ENCODE results near the gene ANXA5. TPM values are rescaled to one million over a fixed set of nuclear protein-coding genes. Genes with fewer than 3 reads are reported as not detected.

The ANXA5 gene
- total and polyA plus RNA-seq, 4 donors: 335 to 471 (median 394) TPM

- intact Hi-C loops (cut with DNase I): no loop called here
- Histone ChIP-seq H3K36me3 (ENCODE audit: control insufficient read depth in 1 of 2, insufficient read depth in 2 of 2, low read length in 1 of 2) (peaks cover 2 to 6% of the 10 kb centered on the region in 2 donors), H3K27ac (ENCODE audit: low read depth in 1 of 2, low read length in 2 of 2) (no peak overlapping the region), H3K27me3 (ENCODE audit: control insufficient read depth in 1 of 2, insufficient read depth in 2 of 2, low read length in 1 of 2) (no peaks in the 10 kb centered on the region), H3K4me1 (ENCODE audit: control insufficient read depth in 1 of 2, insufficient read depth in 2 of 2, low read length in 2 of 2) (no peaks in the 10 kb centered on the region), H3K4me3 (ENCODE audit: low read length in 2 of 2) (no peak overlapping the region), H3K9me3 (ENCODE audit: control insufficient read depth, low read length) (no peaks in the 10 kb centered on the region)
- whole genome bisulfite sequencing, 2 donors: 81% methylated on average over 4 of the region's 4 CpGs
- DNase-seq (no peak), ATAC-seq (ENCODE audit: low FRiP score) (no peak)
Observed at GRCh38 chr4:121679951-121680350, 16.8 kb downstream of the ANXA5 start.

- 56 to 84% methylated on average over 3 of the region's 3 CpGs for WGBS, 2 donors
- H3K4me3 ChIP-seq (ENCODE audit: low read length in 2 of 2): no peak overlapping the region
- no peaks in the 10 kb centered on the region for H3K27me3 ChIP-seq (ENCODE audit: control insufficient read depth in 1 of 2, insufficient read depth in 2 of 2, low read length in 1 of 2)
- H3K36me3 ChIP-seq (ENCODE audit: control insufficient read depth in 1 of 2, insufficient read depth in 2 of 2, low read length in 1 of 2): peaks cover 2 to 6% of the 10 kb centered on the region in 2 donors
- H3K9me3 ChIP-seq (ENCODE audit: control insufficient read depth, low read length): no peaks in the 10 kb centered on the region
- ATAC-seq (ENCODE audit: low FRiP score) (no peak), DNase-seq (no peak)
- no peaks in the 10 kb centered on the region for H3K4me1 ChIP-seq (ENCODE audit: control insufficient read depth in 1 of 2, insufficient read depth in 2 of 2, low read length in 2 of 2)
- H3K27ac ChIP-seq (ENCODE audit: low read depth in 1 of 2, low read length in 2 of 2): no peak overlapping the region
- intact Hi-C loops (cut with DNase I): no loop called here
Observed at GRCh38 chr4:121679267-121679666, 17.5 kb downstream of the ANXA5 start.

GRCh38 chr4:121677524-121677923, 19.3 kb downstream of the ANXA5 start:
- intact Hi-C loops (cut with DNase I): no loop called here
- ATAC-seq (ENCODE audit: low FRiP score) (no peak), DNase-seq (no peak)
- H3K36me3 ChIP-seq (ENCODE audit: control insufficient read depth in 1 of 2, insufficient read depth in 2 of 2, low read length in 1 of 2): peaks cover 2 to 8% of the 10 kb centered on the region in 2 donors
- WGBS, 2 donors: 51 to 66% methylated on average over 1 of the region's 1 CpG
- no peak overlapping the region for H3K27ac ChIP-seq (ENCODE audit: low read depth in 1 of 2, low read length in 2 of 2)
- H3K9me3 ChIP-seq (ENCODE audit: control insufficient read depth, low read length): no peaks in the 10 kb centered on the region
- H3K4me3 ChIP-seq (ENCODE audit: low read length in 2 of 2): no peak overlapping the region
- H3K27me3 ChIP-seq (ENCODE audit: control insufficient read depth in 1 of 2, insufficient read depth in 2 of 2, low read length in 1 of 2): no peaks in the 10 kb centered on the region
- no peaks in the 10 kb centered on the region for H3K4me1 ChIP-seq (ENCODE audit: control insufficient read depth in 1 of 2, insufficient read depth in 2 of 2, low read length in 2 of 2)

GRCh38 chr4:121676345-121677075, 20.3 kb downstream of the ANXA5 start:
- Histone ChIP-seq H3K36me3 (ENCODE audit: control insufficient read depth in 1 of 2, insufficient read depth in 2 of 2, low read length in 1 of 2) (peaks cover 8 to 12% of the 10 kb centered on the region in 2 donors), H3K4me1 (ENCODE audit: control insufficient read depth in 1 of 2, insufficient read depth in 2 of 2, low read length in 2 of 2) (no peaks in the 10 kb centered on the region), H3K9me3 (ENCODE audit: control insufficient read depth, low read length) (no peaks in the 10 kb centered on the region), H3K27ac (ENCODE audit: low read depth in 1 of 2, low read length in 2 of 2) (no peak overlapping the region), H3K27me3 (ENCODE audit: control insufficient read depth in 1 of 2, insufficient read depth in 2 of 2, low read length in 1 of 2) (no peaks in the 10 kb centered on the region), H3K4me3 (ENCODE audit: low read length in 2 of 2) (no peak overlapping the region)
- intact Hi-C loops (cut with DNase I): no loop called here
- WGBS, 2 donors: 60 to 73% methylated on average over 6 of the region's 6 CpGs
- no peak for DNase-seq
- ATAC-seq (ENCODE audit: low FRiP score): no peak

- 55 to 61% methylated on average over 2 of the region's 2 CpGs for WGBS, 2 donors
- peaks cover 8 to 13% of the 10 kb centered on the region in 2 donors for H3K36me3 ChIP-seq (ENCODE audit: control insufficient read depth in 1 of 2, insufficient read depth in 2 of 2, low read length in 1 of 2)
- H3K9me3 ChIP-seq (ENCODE audit: control insufficient read depth, low read length): no peaks in the 10 kb centered on the region
- H3K27ac ChIP-seq (ENCODE audit: low read depth in 1 of 2, low read length in 2 of 2): no peak overlapping the region
- H3K4me3 ChIP-seq (ENCODE audit: low read length in 2 of 2): no peak overlapping the region
- intact Hi-C loops (cut with DNase I): no loop called here
- H3K27me3 ChIP-seq (ENCODE audit: control insufficient read depth in 1 of 2, insufficient read depth in 2 of 2, low read length in 1 of 2): no peaks in the 10 kb centered on the region
- ATAC-seq (ENCODE audit: low FRiP score): no peak
- no peak for DNase-seq
- H3K4me1 ChIP-seq (ENCODE audit: control insufficient read depth in 1 of 2, insufficient read depth in 2 of 2, low read length in 2 of 2): no peaks in the 10 kb centered on the region
Observed at GRCh38 chr4:121675715-121676114, 21.1 kb downstream of the ANXA5 start.

GRCh38 chr4:121674696-121675095, 22.1 kb downstream of the ANXA5 start:
- Histone ChIP-seq H3K9me3 (ENCODE audit: control insufficient read depth, low read length) (no peaks in the 10 kb centered on the region), H3K4me1 (ENCODE audit: control insufficient read depth in 1 of 2, insufficient read depth in 2 of 2, low read length in 2 of 2) (no peaks in the 10 kb centered on the region), H3K4me3 (ENCODE audit: low read length in 2 of 2) (no peak overlapping the region), H3K36me3 (ENCODE audit: control insufficient read depth in 1 of 2, insufficient read depth in 2 of 2, low read length in 1 of 2) (peaks cover 8 to 14% of the 10 kb centered on the region in 2 donors), H3K27me3 (ENCODE audit: control insufficient read depth in 1 of 2, insufficient read depth in 2 of 2, low read length in 1 of 2) (no peaks in the 10 kb centered on the region), H3K27ac (ENCODE audit: low read depth in 1 of 2, low read length in 2 of 2) (no peak overlapping the region)
- intact Hi-C loops (cut with DNase I): no loop called here
- no peak for ATAC-seq (ENCODE audit: low FRiP score)
- DNase-seq: no peak
- WGBS, 2 donors: 89 to 94% methylated on average over 2 of the region's 2 CpGs

GRCh38 chr4:121674191-121674590, 22.6 kb downstream of the ANXA5 start:
- Histone ChIP-seq H3K9me3 (ENCODE audit: control insufficient read depth, low read length) (no peaks in the 10 kb centered on the region), H3K36me3 (ENCODE audit: control insufficient read depth in 1 of 2, insufficient read depth in 2 of 2, low read length in 1 of 2) (peaks cover 8 to 14% of the 10 kb centered on the region in 2 donors), H3K4me3 (ENCODE audit: low read length in 2 of 2) (no peak overlapping the region), H3K27me3 (ENCODE audit: control insufficient read depth in 1 of 2, insufficient read depth in 2 of 2, low read length in 1 of 2) (no peaks in the 10 kb centered on the region), H3K4me1 (ENCODE audit: control insufficient read depth in 1 of 2, insufficient read depth in 2 of 2, low read length in 2 of 2) (no peaks in the 10 kb centered on the region), H3K27ac (ENCODE audit: low read depth in 1 of 2, low read length in 2 of 2) (no peak overlapping the region)
- intact Hi-C loops (cut with DNase I): no loop called here
- DNase-seq (no peak), ATAC-seq (ENCODE audit: low FRiP score) (no peak)
- 95% methylated on average over 1 of the region's 1 CpG; no CpG with 5 or more reads in 1 of the 2 donors for WGBS, 2 donors

GRCh38 chr4:121669163-121669550, 27.6 kb downstream of the ANXA5 start:
- Histone ChIP-seq H3K27me3 (ENCODE audit: control insufficient read depth in 1 of 2, insufficient read depth in 2 of 2, low read length in 1 of 2) (no peaks in the 10 kb centered on the region), H3K27ac (ENCODE audit: low read depth in 1 of 2, low read length in 2 of 2) (no peak overlapping the region), H3K9me3 (ENCODE audit: control insufficient read depth, low read length) (no peaks in the 10 kb centered on the region), H3K4me1 (ENCODE audit: control insufficient read depth in 1 of 2, insufficient read depth in 2 of 2, low read length in 2 of 2) (no peaks in the 10 kb centered on the region), H3K4me3 (ENCODE audit: low read length in 2 of 2) (no peak overlapping the region), H3K36me3 (ENCODE audit: control insufficient read depth in 1 of 2, insufficient read depth in 2 of 2, low read length in 1 of 2) (peaks cover 12 to 16% of the 10 kb centered on the region in 2 donors)
- no peak for DNase-seq
- intact Hi-C loops (cut with DNase I): no loop called here
- WGBS, 2 donors: 53 to 59% methylated on average over 2 of the region's 2 CpGs
- ATAC-seq (ENCODE audit: low FRiP score): no peak

GRCh38 chr4:121668368-121669162, 28.2 kb downstream of the ANXA5 start:
- DNase-seq (no peak), ATAC-seq (ENCODE audit: low FRiP score) (no peak)
- Histone ChIP-seq H3K27me3 (ENCODE audit: control insufficient read depth in 1 of 2, insufficient read depth in 2 of 2, low read length in 1 of 2) (no peaks in the 10 kb centered on the region), H3K27ac (ENCODE audit: low read depth in 1 of 2, low read length in 2 of 2) (no peak overlapping the region), H3K4me3 (ENCODE audit: low read length in 2 of 2) (no peak overlapping the region), H3K36me3 (ENCODE audit: control insufficient read depth in 1 of 2, insufficient read depth in 2 of 2, low read length in 1 of 2) (peaks cover 12 to 16% of the 10 kb centered on the region in 2 donors), H3K9me3 (ENCODE audit: control insufficient read depth, low read length) (no peaks in the 10 kb centered on the region), H3K4me1 (ENCODE audit: control insufficient read depth in 1 of 2, insufficient read depth in 2 of 2, low read length in 2 of 2) (no peaks in the 10 kb centered on the region)
- intact Hi-C loops (cut with DNase I): no loop called here
- WGBS, 2 donors: 80 to 89% methylated on average over 4 of the region's 4 CpGs

Data from aorta (tissue), 5 donors.